B cell (primary cell): ENCODE results near the gene SRC. TPM values are rescaled to one million over a fixed set of nuclear protein-coding genes. Genes with fewer than 3 reads are reported as not detected.

Experiments
- ATAC-seq: fragments of 200-7000 bp; cut with Tn5 transposase; one replicate; pipeline ENCODE4 v1.10.0; 2021; ENCODE audit warnings: low read depth, mild to moderate bottlenecking, moderate number of reproducible peaks, moderate library complexity
- CTCF ChIA-PET: fragments of 350-600 bp; sonication (Branson Sonifier 250); formaldehyde crosslinking; loops from one replicate; lab custom pipeline; 2021; ENCODE audit warnings: antibody characterized with exemption, inconsistent platforms; lab: Charles Lee
- POLR2A ChIA-PET: fragments of 350-600 bp; sonication (Branson Sonifier 250); formaldehyde crosslinking; loops from one replicate; lab custom pipeline; 2021; ENCODE audit warnings: antibody characterized with exemption; lab: Charles Lee
- DNase-seq: peaks from one replicate; pipeline ENCODE4 v3.0.0; 2013
- H2AFZ ChIP-seq: 2 replicates; pipeline ENCODE4 v1.6.1; 2012; ENCODE audit warnings: mild to moderate bottlenecking, low read depth, low read length; ENCODE audit not compliant: insufficient read depth, poor library complexity, severe bottlenecking
- H3K27ac ChIP-seq, 2 donors: 1 replicate in 1 of 2; 2 replicates in 1 of 2; pipeline ENCODE4 v1.5.1; 2012 to 2013; ENCODE audit warnings: low read length in 2 of 2, mild to moderate bottlenecking in 2 of 2, moderate library complexity in 1 of 2
- H3K27me3 ChIP-seq, 4 experiments: fragments of 200-600 bp in 1 of 4; sonication (generic) in 1 of 4; replicated peaks in 1 of 4; 1 replicate in 2 of 4; 2 replicates in 2 of 4; pipeline versions ENCODE4 v1.6.1 to v1.7.0; 2013 to 2016; ENCODE audit warnings: low read length in 3 of 4, mild to moderate bottlenecking in 2 of 4, mixed read lengths in 1 of 4, moderate library complexity in 1 of 4; ENCODE audit not compliant: insufficient read depth in 4 of 4, control insufficient read depth in 3 of 4; ENCODE audit errors: control extremely low read depth in 1 of 4
- H3K36me3 ChIP-seq, 2 experiments: replicated peaks in 1 of 2; 1 replicate in 1 of 2; 2 replicates in 1 of 2; pipeline versions ENCODE4 v1.6.1 to v1.7.1; 2013; ENCODE audit warnings: low read length in 1 of 2; ENCODE audit not compliant: insufficient read depth in 2 of 2, control insufficient read depth in 1 of 2; ENCODE audit errors: control extremely low read depth in 1 of 2, extremely low read depth in 1 of 2
- H3K4me1 ChIP-seq, 2 donors: fragments of 200-600 bp in 1 of 2; sonication (generic) in 1 of 2; 1 replicate in 1 of 2; 2 replicates in 1 of 2; pipeline versions ENCODE4 v1.5.1 to v1.6.1; 2013 to 2017; ENCODE audit warnings: low read length in 2 of 2; ENCODE audit not compliant: control insufficient read depth in 2 of 2, insufficient read depth in 2 of 2
- H3K4me2 ChIP-seq: replicated peaks from 2 replicates; pipeline ENCODE3; 2012; ENCODE audit warnings: mild to moderate bottlenecking, low read depth, low read length; ENCODE audit not compliant: poor library complexity, severe bottlenecking
- H3K4me3 ChIP-seq, 5 experiments: fragments of 200-600 bp in 1 of 5; sonication (generic) in 1 of 5; 1 replicate in 3 of 5; 2 replicates in 2 of 5; pipeline versions ENCODE4 v1.5.1 to v1.7.0; 2011 to 2016; ENCODE audit warnings: low read length in 4 of 5, mild to moderate bottlenecking in 4 of 5, low read depth in 2 of 5, control low read depth in 1 of 5, moderate library complexity in 1 of 5; ENCODE audit not compliant: insufficient read depth in 1 of 5; ENCODE audit errors: control extremely low read depth in 1 of 5, extremely low read depth in 1 of 5
- H3K79me2 ChIP-seq: fragments of 200-600 bp; sonication (generic); one replicate; pipeline ENCODE4 v1.6.0; 2016; ENCODE audit warnings: low read length; ENCODE audit not compliant: control insufficient read depth, insufficient read depth
- H3K9ac ChIP-seq: fragments of 200-600 bp; sonication (generic); 2 replicates; pipeline ENCODE4 v1.6.1; 2017; ENCODE audit warnings: mild to moderate bottlenecking, low read length, moderate library complexity
- H3K9me3 ChIP-seq, 3 donors: one replicate each; pipeline versions ENCODE4 v1.6.1 to v1.7.1; 2013; ENCODE audit warnings: low read length in 2 of 3; ENCODE audit not compliant: control insufficient read depth in 2 of 3, insufficient read depth in 1 of 3; ENCODE audit errors: control extremely low read depth in 1 of 3
- H4K20me1 ChIP-seq: 2 replicates; pipeline ENCODE4 v1.6.0; 2012; ENCODE audit warnings: mild to moderate bottlenecking, low read length; ENCODE audit not compliant: insufficient read depth, control insufficient read depth, poor library complexity, severe bottlenecking
- H3K27ac Mint-ChIP-seq: one replicate; pipeline ENCODE4 v1.8.0; 2021; ENCODE audit warnings: mixed read lengths
- H3K27me3 Mint-ChIP-seq: one replicate; pipeline ENCODE4 v1.8.0; 2021; ENCODE audit warnings: mixed read lengths
- H3K4me1 Mint-ChIP-seq: one replicate; pipeline ENCODE4 v1.8.0; 2021; ENCODE audit warnings: mixed read lengths
- H3K4me3 Mint-ChIP-seq: one replicate; pipeline ENCODE4 v1.8.0; 2021; ENCODE audit warnings: mixed read lengths
- H3K9me3 Mint-ChIP-seq: one replicate; pipeline ENCODE4 v1.8.0; 2022; ENCODE audit warnings: mixed read lengths; ENCODE audit not compliant: insufficient read depth
- EZH2 ChIP-seq: IDR thresholded peaks from 2 replicates; pipeline ENCODE4 v1.6.1; 2012; ENCODE audit warnings: borderline replicate concordance, low read depth, mild to moderate bottlenecking, moderate library complexity, low read length; ENCODE audit not compliant: insufficient read depth, poor library complexity, severe bottlenecking
- WGBS: methylation state at CpG from one replicate; pipeline ENCODE4 v1.1.5; 2013; ENCODE audit warnings: missing lambda C conversion rate; ENCODE audit not compliant: insufficient coverage; 5-methylcytosine and 5-hydroxymethylcytosine counted together
- intact Hi-C: fragments of 100-400 bp; cut with micrococcal nuclease; formaldehyde crosslinking; loops from one replicate; pipeline ENCODE4 v1.10.0; 2022
- polyA plus RNA-seq: library from polyadenylated mRNA; depleted of rRNA; stranded (reverse); fragments of >200 nt; gene quantifications from 2 replicates; pipeline ENCODE4 v1.2.3, GENCODE V29; 2012
- total RNA-seq, 2 donors: library from RNA; stranded (reverse); fragments of 120-200 nt in 1 of 2; gene quantifications; 1 replicate in 1 of 2; 2 replicates in 1 of 2; pipeline versions ENCODE4 v1.2.3 to v1.2.4, GENCODE V29; 2013 to 2022
- TF ChIP-seq, protein P1 (sequence below): fragments of 200-600 bp; IDR thresholded peaks from one replicate; pipeline ENCODE4 v1.8.0; 2022; ENCODE audit warnings: antibody characterized with exemption, mild to moderate bottlenecking

SRC gene
- total and polyA plus RNA-seq, 2 donors (not counting 1 experiment from before 2014, with no cell fraction given), result 6.5 to 16.8 TPM

DNA sequence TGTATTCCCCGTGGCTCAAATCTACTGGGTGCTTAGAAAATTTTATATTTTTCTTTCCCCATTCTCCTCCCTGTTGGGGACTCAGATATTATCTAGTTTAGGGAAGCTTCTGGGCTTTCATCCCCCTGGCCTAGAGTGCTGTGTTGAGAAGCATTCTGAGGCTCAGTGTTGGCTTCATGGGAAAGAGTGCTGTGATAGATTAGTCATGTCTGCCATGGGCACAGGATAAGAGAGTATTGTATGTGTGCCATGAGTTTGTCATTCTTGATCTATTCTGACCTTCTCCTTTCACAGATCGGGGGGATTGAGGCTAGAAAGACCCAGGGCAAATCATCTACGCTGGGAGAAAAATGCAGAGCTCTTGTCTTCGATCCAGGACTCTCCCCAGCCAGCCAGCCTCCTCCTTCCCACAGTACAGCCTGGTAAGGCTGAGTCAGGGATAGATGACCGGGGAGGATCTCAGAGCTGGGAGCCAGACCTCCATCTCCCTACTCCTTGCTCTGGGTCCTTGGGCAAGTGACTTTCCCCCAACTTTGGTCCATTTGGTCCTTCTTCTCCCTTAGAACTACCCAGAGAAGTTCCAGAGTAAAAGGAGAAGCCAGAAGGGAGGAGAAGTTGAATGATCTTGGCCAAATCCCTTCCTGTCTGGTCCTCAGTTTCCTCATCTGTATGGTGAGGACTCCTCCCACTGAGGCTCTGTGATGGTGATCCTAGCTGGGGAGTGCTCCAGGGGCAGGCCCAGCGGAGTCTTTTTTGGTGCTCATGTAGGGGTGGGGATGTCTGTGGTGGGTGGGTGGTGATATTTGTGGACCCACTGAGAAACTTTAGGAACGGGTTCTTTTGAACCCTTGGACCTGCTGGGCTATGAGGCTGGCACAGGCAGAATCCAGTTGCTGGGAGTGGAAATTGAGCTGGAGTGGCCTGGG lies 5.0 kb downstream of the SRC start:
- Histone ChIP-seq H3K4me2 (no peak overlapping the region), H3K4me1 (peaks cover 0 to 9% of the 10 kb centered on the region in 2 donors), H3K9ac (no peak overlapping the region), H3K27me3 (no peaks in the 10 kb centered on the region), H3K4me3 (no peak overlapping the region), H4K20me1 (no peaks in the 10 kb centered on the region), H3K36me3 (no peaks in the 10 kb centered on the region), H3K9me3 (peaks cover 0 to 3% (median 0%) of the 10 kb centered on the region in 3 donors), H2AFZ (no peak overlapping the region), H3K79me2 (peaks cover 10% of the 10 kb centered on the region), H3K27ac (no peak overlapping the region)
- no peak overlapping the region for H3K4me3 Mint-ChIP-seq
- no peaks in the 10 kb centered on the region for H3K9me3 Mint-ChIP-seq
- WGBS, result 100% methylated on average over 5 of the region's 7 CpGs
- ChIA-PET POLR2A (interaction anchor here (0.6 to 0.8 kb wide), 3 partner anchors 23 to 345 kb away, joined by 3 to 8 read pairs (median 3); no protein-coding TSS in a partner anchor), CTCF (interaction anchor here (0.6 to 1.2 kb wide), 4 partner anchors 33 to 918 kb away, joined by 3 to 4 read pairs (median 4); no protein-coding TSS in a partner anchor)
- H3K27ac Mint-ChIP-seq, result no peak overlapping the region
- H3K27me3 Mint-ChIP-seq, result no peaks in the 10 kb centered on the region
- intact Hi-C loops, result no loop called here
- ATAC-seq (no peak), DNase-seq (no peak)
- TF ChIP-seq, protein P1, sequence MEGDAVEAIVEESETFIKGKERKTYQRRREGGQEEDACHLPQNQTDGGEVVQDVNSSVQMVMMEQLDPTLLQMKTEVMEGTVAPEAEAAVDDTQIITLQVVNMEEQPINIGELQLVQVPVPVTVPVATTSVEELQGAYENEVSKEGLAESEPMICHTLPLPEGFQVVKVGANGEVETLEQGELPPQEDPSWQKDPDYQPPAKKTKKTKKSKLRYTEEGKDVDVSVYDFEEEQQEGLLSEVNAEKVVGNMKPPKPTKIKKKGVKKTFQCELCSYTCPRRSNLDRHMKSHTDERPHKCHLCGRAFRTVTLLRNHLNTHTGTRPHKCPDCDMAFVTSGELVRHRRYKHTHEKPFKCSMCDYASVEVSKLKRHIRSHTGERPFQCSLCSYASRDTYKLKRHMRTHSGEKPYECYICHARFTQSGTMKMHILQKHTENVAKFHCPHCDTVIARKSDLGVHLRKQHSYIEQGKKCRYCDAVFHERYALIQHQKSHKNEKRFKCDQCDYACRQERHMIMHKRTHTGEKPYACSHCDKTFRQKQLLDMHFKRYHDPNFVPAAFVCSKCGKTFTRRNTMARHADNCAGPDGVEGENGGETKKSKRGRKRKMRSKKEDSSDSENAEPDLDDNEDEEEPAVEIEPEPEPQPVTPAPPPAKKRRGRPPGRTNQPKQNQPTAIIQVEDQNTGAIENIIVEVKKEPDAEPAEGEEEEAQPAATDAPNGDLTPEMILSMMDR, result no peak
- no peak for TF ChIP-seq EZH2
- peaks cover 8% of the 10 kb centered on the region for H3K4me1 Mint-ChIP-seq
